Left hindlimb (tissue), 1 donor: ENCODE data around the gene C1QTNF4.
"Not testable (repeated sequence)": the region's sequence is repeated elsewhere in the genome, so short reads cannot be mapped to it uniquely, and the experiment has no call there.

ENCODE experiments used
- DNase-seq: peaks from one replicate; pipeline ENCODE4 v3.0.0-alpha.2; 2018

Gene C1QTNF4

GRCh38 chr11:47564933-47565339, 29.3 kb downstream of the C1QTNF4 start:
- DNase-seq, result no peak

DNA sequence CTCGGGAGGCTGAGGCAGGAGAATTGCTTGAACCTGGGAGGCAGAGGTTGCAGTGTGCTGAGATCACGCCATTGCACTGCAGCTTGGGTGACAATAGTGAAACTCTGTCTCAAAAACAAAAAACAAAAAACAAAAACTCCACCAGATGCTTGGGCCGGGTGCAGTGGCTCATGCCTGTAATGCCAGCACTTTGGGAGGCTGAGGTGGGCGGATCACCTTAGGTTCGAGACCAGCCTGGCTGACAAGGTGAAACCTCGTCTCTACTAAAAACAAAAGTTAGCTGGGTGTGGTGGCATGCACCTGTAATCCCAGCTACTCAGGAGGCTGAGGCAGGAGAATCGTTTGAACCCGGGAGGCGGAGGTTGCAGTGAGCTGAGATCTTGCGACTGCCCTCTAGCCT, 29.8 kb downstream of the C1QTNF4 start:
- not testable (repeated sequence) for DNase-seq

- DNase-seq, result not testable (repeated sequence)
These were observed 31.8 kb downstream of the C1QTNF4 start for GRCh38 chr11:47562393-47562792.

DNA sequence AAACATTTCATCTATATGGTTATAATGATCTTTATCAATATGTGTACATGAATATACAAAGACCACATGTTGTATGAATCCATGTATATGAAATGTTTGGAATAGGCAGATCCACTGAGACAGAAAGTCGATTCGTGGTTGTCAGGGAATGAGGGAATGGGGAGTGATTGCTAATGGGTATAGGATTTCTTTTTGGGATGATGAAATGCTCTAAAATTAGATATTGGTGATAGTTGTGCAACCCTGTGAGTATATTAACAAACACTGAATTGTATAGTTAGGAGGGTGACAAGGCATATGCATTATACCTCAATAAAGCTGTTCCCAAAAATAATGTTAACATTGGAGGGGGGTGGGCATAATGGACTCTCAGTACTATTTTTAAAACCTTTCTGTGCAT, 33.8 kb downstream of the C1QTNF4 start:
- DNase-seq, result no peak

- DNase-seq, result no peak
These were observed 35.5 kb downstream of the C1QTNF4 start for GRCh38 chr11:47558695-47559094.

DNA sequence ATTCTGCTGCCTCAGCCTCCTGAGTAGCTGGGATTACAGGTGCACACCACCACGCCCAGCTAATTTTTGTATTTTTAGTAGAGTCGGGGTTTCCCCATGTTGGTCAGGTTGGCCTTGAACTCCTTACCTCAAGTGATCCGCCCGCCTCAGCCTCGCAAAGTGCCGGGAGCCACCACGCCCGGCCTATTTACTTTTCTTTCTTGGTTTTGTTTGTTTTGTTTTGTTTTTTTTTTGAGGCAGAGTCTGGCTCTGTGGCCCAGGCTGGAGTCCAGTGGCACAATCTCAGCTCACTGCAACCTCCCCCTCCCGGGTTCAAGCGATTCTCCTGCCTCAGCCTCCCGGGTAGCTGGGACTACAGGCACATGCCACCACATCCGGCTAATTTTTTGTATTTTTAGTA, 37.2 kb downstream of the C1QTNF4 start:
- not testable (repeated sequence) for DNase-seq

- DNase-seq, result no peak
These were observed 40.8 kb downstream of the C1QTNF4 start for GRCh38 chr11:47553406-47553743.

GRCh38 chr11:47552566-47553405, 41.4 kb downstream of the C1QTNF4 start, which contains the start of gene CELF1:
Gene CELF1, minus strand, starts transcription at chr11:47553132. Its CDS starts 53,609 bp downstream, at chr11:47499523.
- peak; percentile 94 for DNase-seq

DNA sequence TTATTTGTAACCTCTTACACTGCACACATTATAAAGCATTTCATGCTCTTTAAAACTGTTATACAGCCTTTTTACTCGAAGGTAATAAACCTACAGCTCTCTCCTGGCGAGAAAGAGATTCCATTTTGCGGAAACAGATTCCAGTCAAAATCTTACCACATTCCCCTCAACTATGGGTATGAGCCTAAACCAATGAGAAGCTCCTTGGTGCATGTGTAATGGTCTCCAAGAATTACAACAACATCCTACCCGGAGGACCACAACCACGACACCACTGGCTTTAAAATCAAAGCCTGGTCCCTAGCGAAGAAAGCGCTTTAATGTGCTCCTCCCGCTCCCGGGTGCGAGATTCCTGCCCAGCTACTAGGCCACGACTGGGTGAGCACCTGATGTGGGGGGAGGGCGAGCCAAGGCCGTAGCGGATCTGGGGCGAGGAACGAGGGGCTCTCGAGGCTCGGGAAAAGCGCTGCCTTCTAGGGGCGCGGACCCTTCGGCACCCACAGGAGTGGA, 42.1 kb downstream of the C1QTNF4 start:
- peak; percentile 45 for DNase-seq

GRCh38 chr11:47551086-47551485, 43.1 kb downstream of the C1QTNF4 start:
- no peak for DNase-seq

DNA sequence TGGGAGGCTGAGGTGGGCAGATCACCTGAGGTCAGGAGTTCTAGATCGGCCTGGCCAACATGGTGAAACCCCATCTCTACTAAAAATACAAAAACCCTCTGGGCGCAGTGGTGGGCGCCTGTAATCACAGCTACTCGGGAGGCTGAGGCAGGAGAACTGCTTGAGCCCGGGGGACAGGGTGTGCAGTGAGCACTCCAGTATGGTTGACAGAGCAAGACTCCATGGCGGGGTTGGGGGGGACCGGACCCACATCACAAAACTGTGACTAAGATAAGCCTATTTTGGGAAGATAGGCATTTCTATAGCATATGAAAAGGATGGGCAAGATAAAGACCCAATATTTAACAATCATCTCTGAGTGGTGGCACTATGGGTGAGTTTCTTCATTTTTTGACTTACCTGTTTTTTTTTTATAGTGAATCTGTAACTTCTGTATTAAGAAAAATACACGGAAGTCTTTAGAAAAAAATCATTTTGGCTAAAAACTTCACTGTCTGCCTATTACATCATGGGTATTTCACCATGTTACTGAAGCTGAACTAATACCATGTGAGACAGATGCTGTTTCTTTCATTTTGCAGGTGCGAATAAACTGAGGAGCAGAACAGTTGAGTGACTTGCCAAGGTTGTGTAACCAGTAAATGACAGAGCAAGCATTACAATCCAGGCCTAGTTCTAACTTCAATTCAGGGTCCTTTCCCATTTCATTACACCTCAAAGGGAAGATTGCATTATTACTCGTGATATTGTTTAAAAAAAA, 43.7 kb downstream of the C1QTNF4 start:
- no peak for DNase-seq

GRCh38 chr11:47546274-47546673, 47.9 kb downstream of the C1QTNF4 start:
- DNase-seq, result not testable (repeated sequence)

- DNase-seq, result no peak
These were observed 48.9 kb downstream of the C1QTNF4 start for GRCh38 chr11:47545298-47545697.

DNA sequence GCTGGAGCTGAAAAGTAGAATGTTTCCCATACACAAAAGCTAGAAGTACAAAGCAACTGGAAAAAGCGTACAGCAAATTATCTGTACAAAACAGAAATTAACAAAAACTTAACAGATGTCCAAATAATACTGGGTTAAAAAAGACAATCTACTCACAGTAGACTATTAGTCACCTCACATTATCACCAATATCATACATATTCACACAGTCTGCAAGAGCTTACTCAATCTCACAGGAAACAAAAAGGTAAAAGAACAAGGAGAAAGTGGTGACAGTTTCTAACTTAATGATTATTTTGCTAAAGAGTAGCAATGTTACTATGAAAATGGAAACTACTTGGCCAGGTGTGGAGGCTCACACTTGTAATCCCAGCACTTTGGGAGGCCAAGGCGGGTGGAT, 53.1 kb downstream of the C1QTNF4 start:
- no peak for DNase-seq

DNA sequence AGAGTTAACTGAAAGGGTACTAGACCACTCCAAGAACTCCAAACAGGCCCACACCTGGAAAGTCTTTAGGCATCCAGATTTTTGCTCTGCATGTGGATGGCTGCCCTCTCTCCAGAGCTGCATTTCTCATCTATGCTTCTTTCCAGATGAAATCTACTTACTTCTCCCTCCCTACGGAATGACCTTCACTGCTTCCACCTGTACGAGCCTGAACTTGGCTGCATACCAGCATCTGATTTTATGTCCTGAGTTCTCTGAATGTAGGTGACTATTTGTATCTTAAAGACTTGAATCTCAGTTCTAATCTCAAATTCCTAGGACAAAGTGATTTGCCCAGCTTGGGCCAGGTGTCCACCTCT, 54.6 kb downstream of the C1QTNF4 start:
- no peak for DNase-seq
